Measurements from ENCODE around the gene CLCN3. TPM values are rescaled to one million over a fixed set of nuclear protein-coding genes. Genes with fewer than 3 reads are reported as not detected.

The CLCN3 gene
- total RNA-seq, 4 donors from 2014 or later, result 28.8 to 45.4 (median 37.7) TPM

- 77 to 84% methylated on average over 2 of the region's 2 CpGs for WGBS, 2 donors
- no peaks in the 10 kb centered on the region for H3K27me3 ChIP-seq
- no peak for DNase-seq (ENCODE audit: low spot score in 2 of 2)
- H3K4me3 ChIP-seq, result no peak overlapping the region
- H3K4me1 ChIP-seq, result peaks cover 0 to 31% (median 16%) of the 10 kb centered on the region in 4 donors
- no peaks in the 10 kb centered on the region for H3K36me3 ChIP-seq
- H3K27ac ChIP-seq, result no peak overlapping the region
- TF ChIP-seq POLR2A (IDR thresholded peaks at IDR 0.05), result no peak
- TF ChIP-seq CTCF (IDR thresholded peaks at IDR 0.05), result no peak
- TF ChIP-seq EP300 (IDR thresholded peaks at IDR 0.05), result no peak
- no peaks in the 10 kb centered on the region for H3K9me3 ChIP-seq
Observed at GRCh38 chr4:169617306-169617705, 3.1 kb upstream of the CLCN3 start.

GRCh38 chr4:169618286-169618685 lies 2.1 kb upstream of the CLCN3 start:
- no peak for DNase-seq (ENCODE audit: low spot score in 2 of 2)
- peak overlapping the region in 1 of 4 donors; percentile 1 for H3K27ac ChIP-seq
- no peaks in the 10 kb centered on the region for H3K9me3 ChIP-seq
- H3K27me3 ChIP-seq, result no peaks in the 10 kb centered on the region
- 38 to 46% methylated on average over 3 of the region's 3 CpGs for WGBS, 2 donors
- TF ChIP-seq CTCF (IDR thresholded peaks at IDR 0.05) (no peak), POLR2A (IDR thresholded peaks at IDR 0.05) (no peak), EP300 (IDR thresholded peaks at IDR 0.05) (no peak)
- H3K36me3 ChIP-seq, result no peaks in the 10 kb centered on the region
- H3K4me1 ChIP-seq, result peaks cover 0 to 35% (median 16%) of the 10 kb centered on the region in 4 donors
- H3K4me3 ChIP-seq, result no peak overlapping the region

- DNase-seq (ENCODE audit: low spot score in 2 of 2), result no peak
- 87 to 92% methylated on average over 4 of the region's 4 CpGs for WGBS, 2 donors
- no peaks in the 10 kb centered on the region for H3K27me3 ChIP-seq
- no peaks in the 10 kb centered on the region for H3K36me3 ChIP-seq
- H3K27ac ChIP-seq, result peak overlapping the region in 3 of 4 donors; percentile 89 to 97 (median 95)
- peak overlapping the region in 3 of 4 donors; percentile 67 to 84 (median 71) for H3K4me3 ChIP-seq
- H3K4me1 ChIP-seq, result peaks cover 0 to 33% (median 14%) of the 10 kb centered on the region in 4 donors
- no peaks in the 10 kb centered on the region for H3K9me3 ChIP-seq
- TF ChIP-seq CTCF (IDR thresholded peaks at IDR 0.05) (no peak), POLR2A (IDR thresholded peaks at IDR 0.05) (no peak), EP300 (IDR thresholded peaks at IDR 0.05) (no peak)
Observed at GRCh38 chr4:169618986-169619385, 1.4 kb upstream of the CLCN3 start.

GRCh38 chr4:169619518-169619957 lies 840 bp upstream of the CLCN3 start:
- Histone ChIP-seq H3K4me3 (peak overlapping the region; percentile 67 to 88 (median 78)), H3K4me1 (peaks cover 0 to 33% (median 14%) of the 10 kb centered on the region in 4 donors), H3K27ac (peak overlapping the region; percentile 89 to 97 (median 96)), H3K27me3 (no peaks in the 10 kb centered on the region), H3K36me3 (no peaks in the 10 kb centered on the region), H3K9me3 (no peaks in the 10 kb centered on the region)
- TF ChIP-seq EP300 (IDR thresholded peaks at IDR 0.05) (no peak), POLR2A (IDR thresholded peaks at IDR 0.05) (no peak), CTCF (IDR thresholded peaks at IDR 0.05) (peak; percentile 45 to 69 (median 47))
- 2% methylated on average over 12 of the region's 12 CpGs for WGBS, 2 donors
- DNase-seq (ENCODE audit: low spot score in 2 of 2), result peak in 1 of 2 donors; percentile 39

GRCh38 chr4:169620880-169621248 lies 486 bp downstream of the CLCN3 start:
- H3K4me1 ChIP-seq, result peaks cover 0 to 33% (median 14%) of the 10 kb centered on the region in 4 donors
- WGBS, 2 donors, result 0 to 1% methylated on average over 14 of the region's 14 CpGs
- H3K9me3 ChIP-seq, result no peaks in the 10 kb centered on the region
- H3K36me3 ChIP-seq, result no peaks in the 10 kb centered on the region
- TF ChIP-seq CTCF (IDR thresholded peaks at IDR 0.05) (no peak), POLR2A (IDR thresholded peaks at IDR 0.05) (no peak), EP300 (IDR thresholded peaks at IDR 0.05) (no peak)
- H3K4me3 ChIP-seq, result peak overlapping the region; percentile 67 to 88 (median 78)
- no peaks in the 10 kb centered on the region for H3K27me3 ChIP-seq
- H3K27ac ChIP-seq, result peak overlapping the region; percentile 89 to 97 (median 96)
- DNase-seq (ENCODE audit: low spot score in 2 of 2), result peak in 1 of 2 donors; percentile 34
